Body of pancreas (tissue), 4 donors: ENCODE data around the gene PRRT1. TPM values are rescaled to one million over a fixed set of nuclear protein-coding genes. Genes with fewer than 3 reads are reported as not detected.

ENCODE experiments used
- ATAC-seq: fragments of 150-250 bp; one replicate; pipeline ENCODE4 v1.9.1; 2016
- DNase-seq, 4 donors: peaks; one replicate each; pipeline ENCODE4 v3.0.0-alpha.2; 2019
- H3K27ac ChIP-seq, 4 donors: fragments of 200-600 bp; sonication (generic); 1 replicate in 3 of 4; 2 replicates in 1 of 4; pipeline versions ENCODE4 v1.5.1 to v1.6.1; 2016 to 2019; ENCODE audit warnings: mild to moderate bottlenecking in 1 of 4, mixed read lengths in 1 of 4, moderate library complexity in 1 of 4
- H3K27me3 ChIP-seq, 2 donors: fragments of 200-600 bp; sonication (generic); one replicate each; pipeline ENCODE4 v1.6.0; 2016; ENCODE audit warnings: mild to moderate bottlenecking in 1 of 2
- H3K36me3 ChIP-seq, 2 donors: fragments of 200-600 bp; sonication (generic); replicated peaks in 1 of 2; 2 replicates each; pipeline ENCODE4 v1.5.1; 2016; ENCODE audit warnings: low read depth in 2 of 2; ENCODE audit not compliant: insufficient read depth in 1 of 2
- H3K4me1 ChIP-seq: fragments of 200-600 bp; sonication (generic); one replicate; pipeline ENCODE4 v1.6.0; 2016
- H3K4me3 ChIP-seq, 2 donors: fragments of 200-600 bp; sonication (generic); 1 replicate in 1 of 2; 2 replicates in 1 of 2; pipeline ENCODE4 v1.5.1; 2016 to 2019
- H3K9me3 ChIP-seq, 3 donors: fragments of 200-600 bp; sonication (generic); 1 replicate in 2 of 3; 2 replicates in 1 of 3; pipeline ENCODE4 v1.5.1; 2016
- POLR2A ChIP-seq, 3 donors: fragments of 450-650 bp; IDR thresholded peaks; one replicate each; pipeline ENCODE4 v1.6.1; 2016; ENCODE audit warnings: antibody characterized with exemption in 3 of 3, mild to moderate bottlenecking in 2 of 3
- WGBS, 2 donors: methylation state at CpG; one replicate each; pipeline ENCODE4 v1.1.5; 2017; 5-methylcytosine and 5-hydroxymethylcytosine counted together
- intact Hi-C: fragments of 100-400 bp; cut with DNase I; formaldehyde crosslinking; loops from one replicate; pipeline ENCODE4 v1.15.1; 2023
- total RNA-seq, 2 donors: library from RNA; depleted of rRNA; stranded (reverse); fragments of >200 nt; gene quantifications; one replicate each; pipeline ENCODE4 v1.1.0, GENCODE V29; 2016
- TF ChIP-seq, protein P1 (sequence below), 7 experiments: fragments of 450-650 bp in 4 of 7; fragments of 200-600 bp in 3 of 7; sonication (generic) in 3 of 7; IDR thresholded peaks; one replicate each; pipeline ENCODE4 v1.5.1; 2016 to 2019; ENCODE audit warnings: antibody characterized with exemption in 7 of 7

The PRRT1 gene
- total RNA-seq, 2 donors from 2014 or later: not detected

DNA sequence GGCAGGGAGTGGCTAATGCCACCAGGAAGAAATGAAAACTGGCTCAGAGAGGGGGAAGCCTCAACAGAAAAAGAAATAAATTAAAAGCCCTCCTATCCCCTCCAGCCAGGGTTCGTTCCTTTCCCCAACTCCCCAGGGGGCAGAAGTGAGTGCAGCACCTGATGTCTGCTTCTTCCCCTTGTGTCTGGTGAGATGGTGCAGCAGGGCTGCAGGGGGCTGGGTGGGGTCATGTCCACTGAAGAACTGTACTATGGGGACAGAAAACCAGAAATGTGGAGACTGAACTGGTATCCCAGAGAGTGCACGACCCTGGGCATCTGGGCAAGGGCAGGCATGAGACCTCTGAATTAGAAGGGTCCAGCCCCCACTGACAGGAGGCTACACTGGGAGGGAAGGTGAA lies 16.6 kb upstream of the PRRT1 start:
- ATAC-seq: no peak
- Histone ChIP-seq H3K27me3 (no peaks in the 10 kb centered on the region), H3K4me3 (no peak overlapping the region), H3K4me1 (no peaks in the 10 kb centered on the region), H3K27ac (no peak overlapping the region), H3K36me3 (peaks cover 0 to 1% of the 10 kb centered on the region in 2 donors), H3K9me3 (no peaks in the 10 kb centered on the region)
- no peak for DNase-seq
- TF ChIP-seq POLR2A (IDR thresholded peaks at IDR 0.05): no peak
- TF ChIP-seq, protein P1, sequence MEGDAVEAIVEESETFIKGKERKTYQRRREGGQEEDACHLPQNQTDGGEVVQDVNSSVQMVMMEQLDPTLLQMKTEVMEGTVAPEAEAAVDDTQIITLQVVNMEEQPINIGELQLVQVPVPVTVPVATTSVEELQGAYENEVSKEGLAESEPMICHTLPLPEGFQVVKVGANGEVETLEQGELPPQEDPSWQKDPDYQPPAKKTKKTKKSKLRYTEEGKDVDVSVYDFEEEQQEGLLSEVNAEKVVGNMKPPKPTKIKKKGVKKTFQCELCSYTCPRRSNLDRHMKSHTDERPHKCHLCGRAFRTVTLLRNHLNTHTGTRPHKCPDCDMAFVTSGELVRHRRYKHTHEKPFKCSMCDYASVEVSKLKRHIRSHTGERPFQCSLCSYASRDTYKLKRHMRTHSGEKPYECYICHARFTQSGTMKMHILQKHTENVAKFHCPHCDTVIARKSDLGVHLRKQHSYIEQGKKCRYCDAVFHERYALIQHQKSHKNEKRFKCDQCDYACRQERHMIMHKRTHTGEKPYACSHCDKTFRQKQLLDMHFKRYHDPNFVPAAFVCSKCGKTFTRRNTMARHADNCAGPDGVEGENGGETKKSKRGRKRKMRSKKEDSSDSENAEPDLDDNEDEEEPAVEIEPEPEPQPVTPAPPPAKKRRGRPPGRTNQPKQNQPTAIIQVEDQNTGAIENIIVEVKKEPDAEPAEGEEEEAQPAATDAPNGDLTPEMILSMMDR (IDR thresholded peaks at IDR 0.05): no peak
- WGBS, 2 donors: 75 to 89% methylated on average over 2 of the region's 2 CpGs
- intact Hi-C loops: no loop called here

DNA sequence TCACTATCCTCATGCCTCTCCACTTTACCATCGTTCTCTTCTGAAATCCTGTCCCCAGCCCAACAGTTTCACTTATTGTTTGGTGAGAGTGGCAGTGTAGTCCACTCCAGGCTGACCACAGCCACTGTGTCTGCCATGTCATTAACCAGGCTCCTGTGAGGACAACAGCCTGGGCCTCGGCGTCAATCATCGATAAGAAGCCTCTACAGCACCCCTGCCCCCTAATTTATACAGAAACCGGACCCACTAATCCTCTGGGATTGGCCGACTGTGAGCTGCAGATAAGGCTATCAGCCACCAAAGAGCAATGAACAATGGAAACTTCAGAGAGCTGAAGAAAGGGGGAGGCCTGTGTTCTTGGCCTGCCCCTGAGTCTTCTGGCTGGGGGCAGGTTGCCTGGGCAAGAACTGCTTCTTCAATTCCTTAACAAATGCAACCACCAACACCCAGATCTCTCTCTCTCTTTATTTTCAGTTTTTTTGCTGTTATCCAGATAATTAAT lies 16.1 kb upstream of the PRRT1 start:
- H3K4me3 ChIP-seq: no peak overlapping the region
- H3K27ac ChIP-seq: no peak overlapping the region
- no peak for TF ChIP-seq POLR2A (IDR thresholded peaks at IDR 0.05)
- TF ChIP-seq, protein P1 (IDR thresholded peaks at IDR 0.05): no peak
- H3K4me1 ChIP-seq: no peaks in the 10 kb centered on the region
- no peaks in the 10 kb centered on the region for H3K9me3 ChIP-seq
- no peaks in the 10 kb centered on the region for H3K27me3 ChIP-seq
- peaks cover 0 to 1% of the 10 kb centered on the region in 2 donors for H3K36me3 ChIP-seq
- intact Hi-C loops: no loop called here
- WGBS, 2 donors: 39 to 41% methylated on average over 6 of the region's 6 CpGs
- DNase-seq (no peak), ATAC-seq (no peak)

DNA sequence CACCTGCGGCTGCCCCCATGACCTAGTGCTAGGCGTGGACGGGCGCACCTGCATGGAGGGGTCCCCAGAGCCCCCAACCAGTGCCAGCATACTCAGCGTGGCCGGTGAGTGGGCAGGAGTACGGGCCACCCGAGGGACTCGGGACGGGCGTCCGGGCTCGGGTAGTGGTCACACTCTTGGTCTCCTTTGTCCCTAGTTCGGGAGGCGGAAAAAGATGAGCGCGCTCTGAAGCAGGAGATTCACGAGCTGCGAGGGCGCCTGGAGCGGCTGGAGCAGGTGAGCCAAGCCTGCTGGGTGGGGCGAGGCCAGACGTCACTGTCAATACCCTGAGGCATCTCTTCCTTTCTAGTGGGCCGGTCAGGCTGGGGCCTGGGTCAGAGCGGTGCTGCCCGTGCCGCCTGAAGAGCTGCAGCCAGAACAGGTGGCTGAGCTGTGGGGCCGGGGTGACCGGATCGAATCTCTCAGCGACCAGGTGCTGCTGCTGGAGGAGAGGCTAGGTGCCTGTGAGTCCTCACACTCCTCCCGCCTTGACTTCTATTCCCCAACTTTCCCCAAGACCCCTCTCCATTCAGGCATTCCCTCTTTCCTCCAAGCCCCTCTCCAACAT lies 15.5 kb upstream of the PRRT1 start:
- 92% methylated on average over 10 to 31 of the region's 32 CpGs for WGBS, 2 donors
- intact Hi-C loops: no loop called here

DNA sequence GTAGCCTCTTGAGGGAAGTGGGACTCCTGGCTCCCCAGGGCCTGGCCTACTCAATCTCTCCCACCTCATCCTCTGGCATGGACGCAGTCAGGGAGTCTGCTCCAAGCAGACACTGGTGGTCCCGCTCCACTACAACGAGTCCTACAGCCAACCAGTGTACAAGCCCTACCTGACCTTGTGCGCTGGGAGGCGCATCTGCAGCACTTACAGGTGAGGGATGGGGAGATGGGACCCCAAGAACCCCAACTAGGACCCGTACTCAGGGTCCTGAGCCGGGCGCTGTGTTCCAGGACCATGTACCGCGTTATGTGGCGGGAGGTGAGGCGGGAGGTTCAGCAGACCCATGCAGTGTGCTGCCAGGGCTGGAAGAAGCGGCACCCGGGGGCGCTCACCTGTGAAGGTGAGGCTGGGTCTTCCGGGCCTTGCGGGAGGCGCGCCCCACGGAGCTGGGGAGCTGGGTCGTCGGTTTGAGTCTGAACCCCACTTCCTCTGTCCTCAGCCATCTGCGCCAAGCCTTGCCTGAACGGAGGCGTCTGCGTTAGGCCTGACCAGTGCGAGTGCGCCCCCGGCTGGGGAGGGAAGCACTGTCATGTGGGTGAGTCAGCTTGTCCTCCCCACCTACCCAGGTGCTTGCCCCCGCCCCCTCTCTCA lies 14.8 kb upstream of the PRRT1 start:
- Histone ChIP-seq H3K27ac (no peak overlapping the region), H3K36me3 (peaks cover 0 to 1% of the 10 kb centered on the region in 2 donors), H3K27me3 (no peaks in the 10 kb centered on the region), H3K9me3 (no peaks in the 10 kb centered on the region), H3K4me1 (no peaks in the 10 kb centered on the region), H3K4me3 (no peak overlapping the region)
- WGBS, 2 donors: 82 to 96% methylated on average over 16 to 29 of the region's 30 CpGs
- intact Hi-C loops: no loop called here
- ATAC-seq (no peak), DNase-seq (no peak)
- TF ChIP-seq, protein P1 (IDR thresholded peaks at IDR 0.05): no peak

More for the DNA sequence above, 15.5 kb upstream of the PRRT1 start:
- H3K9me3 ChIP-seq: no peaks in the 10 kb centered on the region
- H3K27ac ChIP-seq: no peak overlapping the region
- no peaks in the 10 kb centered on the region for H3K27me3 ChIP-seq
- H3K4me3 ChIP-seq: no peak overlapping the region
- DNase-seq: no peak
- H3K36me3 ChIP-seq: peaks cover 0 to 1% of the 10 kb centered on the region in 2 donors
- H3K4me1 ChIP-seq: no peaks in the 10 kb centered on the region
- no peak for ATAC-seq
- no peak for TF ChIP-seq POLR2A (IDR thresholded peaks at IDR 0.05)
- TF ChIP-seq, protein P1 (IDR thresholded peaks at IDR 0.05): no peak
